Left lung (tissue), 10 donors: ENCODE data around the gene AFF2. TPM values are rescaled to one million over a fixed set of nuclear protein-coding genes. Genes with fewer than 3 reads are reported as not detected.

ENCODE experiments used
- ATAC-seq: fragments of 200-7000 bp; cut with Tn5 transposase; one replicate; pipeline ENCODE4 v1.9.1; 2020; ENCODE audit warnings: moderate library complexity
- DNase-seq, 4 donors: peaks; one replicate each; pipeline ENCODE4 v3.0.0-alpha.2; 2013 to 2020
- H3K27ac ChIP-seq, 2 donors: fragments of 200-600 bp; sonication (generic) in 1 of 2; one replicate each; pipeline versions ENCODE4 v1.5.0 to v1.8.0; 2020 to 2021
- H3K27me3 ChIP-seq, 2 donors: fragments of 200-600 bp; sonication (generic) in 1 of 2; one replicate each; pipeline versions ENCODE4 v1.5.0 to v1.8.0; 2020 to 2021
- H3K36me3 ChIP-seq, 2 donors: fragments of 200-600 bp; sonication (generic) in 1 of 2; one replicate each; pipeline versions ENCODE4 v1.5.0 to v1.8.0; 2020 to 2021
- H3K4me1 ChIP-seq, 2 donors: fragments of 200-600 bp; one replicate each; pipeline ENCODE4 v1.8.0; 2021
- H3K4me3 ChIP-seq, 2 donors: fragments of 200-600 bp; sonication (generic) in 1 of 2; one replicate each; pipeline versions ENCODE4 v1.5.0 to v1.8.0; 2020 to 2021; ENCODE audit warnings: mild to moderate bottlenecking in 1 of 2
- H3K9me3 ChIP-seq, 2 donors: fragments of 200-600 bp; sonication (generic) in 1 of 2; one replicate each; pipeline versions ENCODE4 v1.5.0 to v1.8.0; 2020 to 2021
- intact Hi-C, 2 donors: fragments of 100-400 bp; cut with DNase I; formaldehyde crosslinking; loops; one replicate each; pipeline versions ENCODE4 v1.11.2 to v1.14.2; 2022
- polyA plus RNA-seq, 6 donors: library from polyadenylated mRNA; unstranded; fragments of 120-200 nt; gene quantifications; one replicate each; pipeline ENCODE4 v1.2.1, GENCODE V29; 2013; ENCODE audit not compliant: insufficient read length in 6 of 6
- total RNA-seq, 2 donors: library from RNA; stranded (reverse); fragmentation: NEBNext Ultra II Directional; extraction: Animal tissue kit (Norgen Biotek cat#: 25700); gene quantifications; one replicate each; pipeline ENCODE4 v1.2.1, GENCODE V29; 2021
- TF ChIP-seq, protein P1 (sequence below), 2 donors: fragments of 200-600 bp; sonication (generic) in 1 of 2; IDR thresholded peaks; one replicate each; pipeline versions ENCODE4 v1.5.0 to v1.8.0; 2021; ENCODE audit warnings: antibody characterized with exemption in 2 of 2
- donor health status: DM: no; HTN: yes; CAD: no.
- donor health status: DM: no; HTN: no; CAD: no.

AFF2 gene
- total and polyA plus RNA-seq, 8 donors = 4.8 to 10.2 (median 5.7) TPM

DNA sequence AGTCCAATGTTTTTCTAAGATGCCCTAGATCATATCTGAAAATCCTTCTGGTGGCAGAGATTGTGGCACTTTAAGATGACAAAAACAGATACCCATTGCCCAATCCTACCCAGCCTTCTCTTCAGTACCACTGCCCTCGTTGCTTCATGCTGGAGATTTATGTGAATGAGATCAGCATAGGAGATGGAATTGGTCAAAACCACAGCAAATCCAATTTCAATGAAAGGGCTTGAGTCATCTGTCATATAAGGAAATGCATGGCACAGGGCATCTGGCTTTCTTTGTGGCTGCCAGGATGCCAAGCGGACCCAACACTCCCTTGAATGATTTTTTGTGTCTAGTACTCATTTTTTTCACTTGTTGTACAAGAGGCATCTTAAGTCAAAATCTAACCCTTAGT, 16.8 kb downstream of the AFF2 start:
- H3K27ac ChIP-seq = no peak overlapping the region
- H3K4me1 ChIP-seq = no peaks in the 10 kb centered on the region
- TF ChIP-seq, protein P1, sequence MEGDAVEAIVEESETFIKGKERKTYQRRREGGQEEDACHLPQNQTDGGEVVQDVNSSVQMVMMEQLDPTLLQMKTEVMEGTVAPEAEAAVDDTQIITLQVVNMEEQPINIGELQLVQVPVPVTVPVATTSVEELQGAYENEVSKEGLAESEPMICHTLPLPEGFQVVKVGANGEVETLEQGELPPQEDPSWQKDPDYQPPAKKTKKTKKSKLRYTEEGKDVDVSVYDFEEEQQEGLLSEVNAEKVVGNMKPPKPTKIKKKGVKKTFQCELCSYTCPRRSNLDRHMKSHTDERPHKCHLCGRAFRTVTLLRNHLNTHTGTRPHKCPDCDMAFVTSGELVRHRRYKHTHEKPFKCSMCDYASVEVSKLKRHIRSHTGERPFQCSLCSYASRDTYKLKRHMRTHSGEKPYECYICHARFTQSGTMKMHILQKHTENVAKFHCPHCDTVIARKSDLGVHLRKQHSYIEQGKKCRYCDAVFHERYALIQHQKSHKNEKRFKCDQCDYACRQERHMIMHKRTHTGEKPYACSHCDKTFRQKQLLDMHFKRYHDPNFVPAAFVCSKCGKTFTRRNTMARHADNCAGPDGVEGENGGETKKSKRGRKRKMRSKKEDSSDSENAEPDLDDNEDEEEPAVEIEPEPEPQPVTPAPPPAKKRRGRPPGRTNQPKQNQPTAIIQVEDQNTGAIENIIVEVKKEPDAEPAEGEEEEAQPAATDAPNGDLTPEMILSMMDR (IDR thresholded peaks at IDR 0.05) = no peak
- H3K27me3 ChIP-seq = no peaks in the 10 kb centered on the region
- intact Hi-C loops = no loop called here
- ATAC-seq (no peak), DNase-seq (no peak)
- no peaks in the 10 kb centered on the region for H3K36me3 ChIP-seq
- H3K9me3 ChIP-seq = no peaks in the 10 kb centered on the region
- H3K4me3 ChIP-seq = no peak overlapping the region

DNA sequence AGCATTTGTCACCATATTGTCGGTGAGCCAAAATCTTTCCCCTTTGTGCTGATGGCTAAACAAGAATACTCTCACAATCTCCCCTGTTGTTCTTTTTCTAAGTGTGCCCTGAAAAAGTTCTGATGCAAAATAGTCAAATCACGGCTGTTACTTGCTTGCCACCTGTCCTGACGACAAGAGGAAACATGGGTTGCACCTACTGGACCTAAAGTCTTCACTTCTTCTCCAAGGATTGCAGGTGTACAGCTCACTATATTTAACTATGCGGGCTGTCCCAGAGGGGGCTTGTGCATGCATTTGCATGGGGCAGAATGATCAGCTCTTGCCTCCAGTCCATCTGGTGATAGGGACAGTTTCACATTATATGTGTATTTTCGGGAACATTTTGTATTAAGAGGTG, 21.6 kb downstream of the AFF2 start:
- Histone ChIP-seq H3K27me3 (no peaks in the 10 kb centered on the region), H3K4me1 (no peaks in the 10 kb centered on the region), H3K27ac (no peak overlapping the region), H3K4me3 (no peak overlapping the region), H3K36me3 (no peaks in the 10 kb centered on the region), H3K9me3 (no peaks in the 10 kb centered on the region)
- DNase-seq = no peak
- TF ChIP-seq, protein P1 (IDR thresholded peaks at IDR 0.05) = no peak
- ATAC-seq = no peak
- intact Hi-C loops = no loop called here

DNA sequence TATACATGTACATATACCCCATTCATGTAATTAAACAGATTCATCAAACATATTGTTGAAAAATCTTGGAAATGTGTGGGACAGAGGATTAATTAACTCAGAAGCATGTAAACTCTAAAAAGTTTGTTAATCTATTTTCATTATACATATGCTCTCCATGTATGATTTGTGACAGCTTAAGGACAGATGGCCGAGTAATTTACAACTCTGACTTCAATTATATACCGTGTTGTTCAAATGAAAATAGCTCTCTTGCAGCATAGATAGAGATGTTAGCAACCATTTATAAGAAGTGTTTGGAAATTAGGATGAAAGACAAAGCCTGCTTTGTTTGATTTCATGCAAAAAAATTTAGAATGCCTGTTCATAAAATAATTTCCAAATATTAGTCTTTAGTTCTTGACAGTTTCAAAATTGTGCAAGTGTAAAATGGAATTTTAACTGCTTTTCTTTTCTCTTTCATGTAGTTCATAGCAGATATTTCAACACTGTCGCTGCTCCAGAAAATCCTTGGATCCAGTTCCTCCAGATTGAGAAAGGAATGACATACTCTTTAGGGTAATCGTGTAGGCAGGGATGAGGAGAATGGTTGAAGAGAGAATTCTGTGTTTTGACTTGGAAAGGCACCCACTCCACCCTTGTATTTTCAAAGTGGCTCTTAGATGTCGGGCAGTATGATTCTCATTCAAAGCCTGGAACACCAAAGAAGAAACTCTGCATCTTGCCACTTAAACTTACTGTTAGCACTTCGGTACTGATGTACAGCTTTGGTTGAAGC, 23.1 kb downstream of the AFF2 start:
- TF ChIP-seq, protein P1 (IDR thresholded peaks at IDR 0.05) = no peak
- H3K9me3 ChIP-seq = no peaks in the 10 kb centered on the region
- no peak overlapping the region for H3K4me3 ChIP-seq
- H3K36me3 ChIP-seq = no peaks in the 10 kb centered on the region
- ATAC-seq (no peak), DNase-seq (no peak)
- no peaks in the 10 kb centered on the region for H3K4me1 ChIP-seq
- no peak overlapping the region for H3K27ac ChIP-seq
- intact Hi-C loops = no loop called here
- H3K27me3 ChIP-seq = no peaks in the 10 kb centered on the region

DNA sequence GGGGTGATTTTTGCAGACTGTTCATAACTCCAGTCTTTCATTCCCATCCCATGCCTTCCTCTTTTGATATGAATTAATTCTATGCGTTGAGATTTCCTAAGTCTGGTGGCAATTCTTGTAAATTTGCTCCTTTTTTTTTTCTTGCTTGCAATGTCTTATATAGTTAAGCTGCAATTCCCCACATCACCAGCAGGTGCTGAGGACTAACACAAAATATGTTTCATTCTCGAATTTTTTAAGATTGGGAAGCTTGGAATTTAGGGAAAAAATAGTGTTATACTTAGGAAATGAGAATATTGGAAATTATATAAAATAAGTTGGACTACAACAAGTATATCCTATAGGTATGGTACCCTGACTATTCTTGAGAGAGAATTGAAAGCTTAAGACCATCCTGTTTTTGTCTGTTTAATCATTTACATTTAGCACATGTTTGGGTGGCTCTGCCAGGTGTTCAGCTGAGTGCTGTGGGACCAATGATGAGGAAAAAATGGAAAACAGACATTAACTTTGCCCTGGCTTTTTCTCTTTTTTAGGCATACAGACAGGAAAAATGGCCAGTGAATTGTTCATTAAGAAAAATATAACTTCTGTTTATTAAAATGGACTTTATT, 30.2 kb downstream of the AFF2 start:
- Histone ChIP-seq H3K4me1 (no peaks in the 10 kb centered on the region), H3K4me3 (no peak overlapping the region), H3K27me3 (no peaks in the 10 kb centered on the region), H3K27ac (no peak overlapping the region), H3K36me3 (no peaks in the 10 kb centered on the region), H3K9me3 (no peaks in the 10 kb centered on the region)
- ATAC-seq (no peak), DNase-seq (no peak)
- TF ChIP-seq, protein P1 (IDR thresholded peaks at IDR 0.05) = peak; percentile 58 to 71
- intact Hi-C loops = no loop called here

DNA sequence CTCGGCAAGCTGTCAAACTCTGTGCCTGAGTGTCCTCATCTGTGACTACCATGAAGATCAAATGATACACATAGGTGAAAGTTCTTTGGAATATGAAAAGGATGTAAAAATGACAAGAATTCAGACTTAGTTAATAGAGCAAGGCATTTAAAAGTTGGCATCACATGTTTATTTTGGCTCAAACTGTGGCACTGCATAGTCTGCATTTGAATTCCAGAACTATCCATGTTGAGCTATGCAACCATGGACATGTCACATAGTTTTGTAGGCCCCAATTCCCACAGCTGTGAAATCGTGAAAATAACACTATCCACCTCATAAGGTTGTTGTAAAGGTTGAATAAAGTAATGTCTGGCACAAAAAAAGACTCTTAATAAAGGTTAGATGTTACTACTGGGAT, 33.9 kb downstream of the AFF2 start:
- intact Hi-C loops = no loop called here
- DNase-seq = no peak
- ATAC-seq = no peak
- no peaks in the 10 kb centered on the region for H3K4me1 ChIP-seq
- H3K27me3 ChIP-seq = no peaks in the 10 kb centered on the region
- H3K36me3 ChIP-seq = no peaks in the 10 kb centered on the region
- no peak overlapping the region for H3K4me3 ChIP-seq
- TF ChIP-seq, protein P1 (IDR thresholded peaks at IDR 0.05) = no peak
- no peaks in the 10 kb centered on the region for H3K9me3 ChIP-seq
- no peak overlapping the region for H3K27ac ChIP-seq
